Esophagus muscularis mucosa (tissue), 3 donors: ENCODE measurements around the gene EPB41L5.

Experiments used
- POLR2AphosphoS5 ChIP-seq, 2 donors: sonication (generic); formaldehyde crosslinking; IDR thresholded peaks; one replicate each; pipeline ENCODE4 v1.6.1; 2017; ENCODE audit warnings: antibody characterized with exemption in 2 of 2
- TF ChIP-seq, protein P1 (sequence below), 3 experiments: fragments of 200-600 bp in 2 of 3; fragments of 450-650 bp in 1 of 3; sonication (generic) in 2 of 3; IDR thresholded peaks; one replicate each; pipeline ENCODE4 v1.5.1; 2017 to 2019; ENCODE audit warnings: antibody characterized with exemption in 3 of 3, mild to moderate bottlenecking in 2 of 3, moderate library complexity in 1 of 3

DNA sequence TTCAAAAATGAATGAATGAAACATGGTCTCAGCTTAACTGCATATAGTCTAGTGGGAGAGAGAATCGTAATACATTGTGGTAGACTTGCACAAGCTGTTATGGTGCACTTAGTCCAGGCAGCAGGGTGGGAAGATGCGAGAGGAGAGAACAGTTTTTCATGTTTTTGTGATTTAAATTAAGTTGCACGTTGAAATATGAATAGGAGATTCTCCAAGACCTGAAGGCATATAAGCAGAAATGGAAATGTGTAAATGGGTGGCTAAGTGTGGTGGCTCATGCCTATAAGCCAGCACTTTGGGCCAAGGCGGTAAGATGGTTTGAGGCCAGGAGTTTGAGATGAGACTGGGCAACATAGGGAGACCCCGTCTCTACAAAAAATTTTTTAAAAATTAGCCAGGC, 149.8 kb downstream of the EPB41L5 start:
- TF ChIP-seq, protein P1, sequence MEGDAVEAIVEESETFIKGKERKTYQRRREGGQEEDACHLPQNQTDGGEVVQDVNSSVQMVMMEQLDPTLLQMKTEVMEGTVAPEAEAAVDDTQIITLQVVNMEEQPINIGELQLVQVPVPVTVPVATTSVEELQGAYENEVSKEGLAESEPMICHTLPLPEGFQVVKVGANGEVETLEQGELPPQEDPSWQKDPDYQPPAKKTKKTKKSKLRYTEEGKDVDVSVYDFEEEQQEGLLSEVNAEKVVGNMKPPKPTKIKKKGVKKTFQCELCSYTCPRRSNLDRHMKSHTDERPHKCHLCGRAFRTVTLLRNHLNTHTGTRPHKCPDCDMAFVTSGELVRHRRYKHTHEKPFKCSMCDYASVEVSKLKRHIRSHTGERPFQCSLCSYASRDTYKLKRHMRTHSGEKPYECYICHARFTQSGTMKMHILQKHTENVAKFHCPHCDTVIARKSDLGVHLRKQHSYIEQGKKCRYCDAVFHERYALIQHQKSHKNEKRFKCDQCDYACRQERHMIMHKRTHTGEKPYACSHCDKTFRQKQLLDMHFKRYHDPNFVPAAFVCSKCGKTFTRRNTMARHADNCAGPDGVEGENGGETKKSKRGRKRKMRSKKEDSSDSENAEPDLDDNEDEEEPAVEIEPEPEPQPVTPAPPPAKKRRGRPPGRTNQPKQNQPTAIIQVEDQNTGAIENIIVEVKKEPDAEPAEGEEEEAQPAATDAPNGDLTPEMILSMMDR (IDR thresholded peaks at IDR 0.05): no peak
- no peak for TF ChIP-seq POLR2AphosphoS5 (IDR thresholded peaks at IDR 0.05)
